NCI-H2029 treated with DMSO at 0.1 percent for 48 hours (cell line): ENCODE measurements around the gene NQO1.
A peak's percentile ranks its signal among the peaks of the same experiment; 100 is the strongest.
"Not testable (repeated sequence)": the region's sequence is repeated elsewhere in the genome, so short reads cannot be mapped to it uniquely, and the experiment has no call there.

Source experiments
- DNase-seq: peaks from one replicate; lab custom pipeline; 2025; lab: John Stamatoyannopoulos, UW

NQO1 gene

DNA sequence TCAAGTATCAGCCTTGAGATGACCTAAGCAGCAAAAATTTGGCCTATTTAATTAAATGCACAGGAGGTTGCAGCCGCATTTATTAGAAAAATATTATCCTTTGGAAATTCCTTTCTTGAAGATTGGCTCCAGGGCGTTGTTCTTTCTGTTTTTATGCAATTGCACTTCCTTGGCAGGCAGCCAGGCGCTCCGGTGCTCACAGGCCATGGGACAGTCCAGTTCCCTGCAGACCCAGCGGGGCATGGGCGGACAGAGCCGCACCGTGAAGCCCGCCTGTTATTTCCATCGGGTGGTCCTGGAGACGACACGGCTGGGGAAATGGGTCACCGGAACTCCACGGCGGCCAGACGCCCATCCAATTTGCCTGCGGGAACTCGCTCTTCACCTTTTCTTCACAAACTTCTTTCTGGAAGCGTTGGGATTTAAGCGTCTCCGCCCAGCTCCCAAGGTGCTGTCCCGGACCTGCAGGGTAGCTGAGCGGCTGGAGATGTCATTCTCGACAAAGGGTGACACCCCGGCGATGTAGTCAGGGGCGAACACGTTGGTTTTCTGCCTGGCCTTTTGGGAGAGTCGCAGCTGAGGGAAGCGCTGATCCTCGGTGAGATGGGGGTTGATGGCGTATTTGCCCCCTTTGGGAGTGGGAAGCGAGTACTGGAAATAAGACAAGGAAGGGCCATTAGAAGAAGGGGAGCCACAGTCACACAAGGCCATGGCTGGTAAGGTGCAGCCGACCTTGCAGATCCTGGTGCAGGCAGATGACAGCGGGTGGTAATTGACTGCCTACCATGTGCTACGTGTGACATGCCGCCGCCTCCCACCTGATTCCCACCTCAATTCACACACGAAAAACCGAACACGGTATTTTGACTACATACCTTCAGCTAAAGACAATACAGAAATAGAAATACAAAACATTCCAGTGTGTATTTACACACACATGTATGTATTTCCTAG lies 15.9 kb upstream of the NQO1 start:
- DNase-seq = no peak

DNA sequence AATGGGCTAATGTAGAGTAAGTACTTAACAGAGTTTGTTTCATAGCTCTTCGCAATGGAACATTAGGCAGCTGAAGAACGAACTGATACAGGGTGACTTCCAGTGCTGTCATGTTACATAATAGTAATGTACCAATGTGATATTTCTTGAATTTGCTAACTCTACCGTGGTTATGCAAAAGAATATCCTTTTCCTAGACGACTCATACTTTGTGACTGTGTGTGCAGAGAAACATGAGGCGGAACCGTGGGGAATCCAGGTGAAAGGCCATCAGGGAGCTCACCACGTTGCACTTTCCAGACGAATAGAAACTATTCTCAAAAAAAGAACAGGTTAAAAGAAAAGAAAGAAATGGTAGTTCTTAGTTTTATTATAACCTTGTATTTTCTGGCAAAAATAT lies 15.2 kb upstream of the NQO1 start:
- no peak for DNase-seq

DNA sequence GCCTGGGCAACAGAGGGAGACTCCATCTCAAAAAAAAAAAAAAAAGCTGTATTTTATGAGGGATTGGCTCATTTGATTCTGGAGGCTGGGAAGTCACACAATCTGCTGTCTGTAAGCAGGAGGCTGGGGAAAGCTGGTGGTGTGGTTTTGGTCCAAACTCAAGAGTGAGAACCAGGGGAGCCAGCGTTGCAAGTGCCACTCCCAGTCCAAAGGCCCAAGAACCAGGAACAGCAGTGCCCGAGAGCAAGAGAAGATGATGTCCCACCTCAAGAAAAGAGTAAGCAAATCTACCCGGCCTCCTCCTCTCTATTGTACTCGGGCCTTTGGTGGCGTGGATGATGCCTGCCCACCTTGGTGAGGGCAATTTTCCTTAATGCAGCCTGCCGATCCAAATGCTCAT lies 5.7 kb upstream of the NQO1 start:
- no peak for DNase-seq

DNA sequence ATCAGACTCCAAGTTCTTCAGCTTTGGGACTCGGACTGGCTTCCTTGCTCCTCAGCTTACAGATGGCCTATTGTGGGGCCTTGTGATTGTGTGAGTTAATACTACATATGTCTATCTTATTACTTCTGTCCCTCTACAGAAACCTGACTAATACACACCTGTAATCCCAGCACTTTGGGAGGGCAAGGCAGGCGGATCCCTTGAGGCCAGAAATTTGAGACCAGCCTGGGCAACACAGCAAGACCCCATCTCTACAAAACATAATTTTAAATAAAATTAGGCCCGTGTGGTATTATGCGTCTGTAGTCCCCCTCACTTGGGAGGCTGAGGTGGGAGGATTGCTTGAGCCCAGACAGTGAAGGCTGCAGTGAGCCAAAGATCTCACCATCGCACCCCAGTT lies 4.9 kb upstream of the NQO1 start:
- DNase-seq = not testable (repeated sequence)

DNA sequence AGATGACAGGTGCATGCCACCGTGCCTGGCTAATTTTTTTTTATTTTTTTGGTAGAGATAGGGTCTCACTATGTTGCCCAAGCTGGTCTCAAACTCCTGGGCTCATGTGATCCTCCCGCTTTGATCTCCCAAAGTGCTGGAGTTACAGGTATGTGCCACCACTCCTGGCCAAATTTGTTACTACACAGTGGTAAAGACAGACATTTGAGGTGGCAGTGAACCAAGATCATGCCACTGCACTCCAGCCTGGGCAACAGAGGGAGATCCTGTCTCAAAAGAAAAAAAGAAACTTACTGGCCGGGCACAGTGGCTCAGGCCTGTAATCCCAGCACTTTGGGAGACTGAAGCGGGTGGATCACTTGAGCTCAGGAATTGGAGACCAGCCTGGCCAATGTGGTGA lies 2.7 kb upstream of the NQO1 start:
- DNase-seq = not testable (repeated sequence)

DNA sequence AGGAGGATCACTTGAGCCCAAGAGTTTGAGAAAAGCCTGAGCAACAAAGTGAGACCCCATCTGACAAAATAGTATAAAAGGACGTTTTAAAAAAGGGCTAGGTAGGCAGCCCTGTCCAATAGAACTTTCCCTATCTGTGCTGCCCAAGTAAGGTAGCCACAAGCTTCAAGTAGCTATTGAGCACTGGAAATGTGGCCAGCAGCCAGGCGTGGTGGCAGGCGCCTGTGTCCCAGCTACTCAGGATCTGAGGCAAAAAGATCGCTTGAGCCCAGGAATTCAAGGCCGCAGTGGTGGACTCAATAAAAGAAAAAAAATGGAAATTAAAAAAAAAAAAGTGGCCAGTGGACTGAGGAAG lies 1.5 kb upstream of the NQO1 start:
- peak; percentile 63 for DNase-seq

DNA sequence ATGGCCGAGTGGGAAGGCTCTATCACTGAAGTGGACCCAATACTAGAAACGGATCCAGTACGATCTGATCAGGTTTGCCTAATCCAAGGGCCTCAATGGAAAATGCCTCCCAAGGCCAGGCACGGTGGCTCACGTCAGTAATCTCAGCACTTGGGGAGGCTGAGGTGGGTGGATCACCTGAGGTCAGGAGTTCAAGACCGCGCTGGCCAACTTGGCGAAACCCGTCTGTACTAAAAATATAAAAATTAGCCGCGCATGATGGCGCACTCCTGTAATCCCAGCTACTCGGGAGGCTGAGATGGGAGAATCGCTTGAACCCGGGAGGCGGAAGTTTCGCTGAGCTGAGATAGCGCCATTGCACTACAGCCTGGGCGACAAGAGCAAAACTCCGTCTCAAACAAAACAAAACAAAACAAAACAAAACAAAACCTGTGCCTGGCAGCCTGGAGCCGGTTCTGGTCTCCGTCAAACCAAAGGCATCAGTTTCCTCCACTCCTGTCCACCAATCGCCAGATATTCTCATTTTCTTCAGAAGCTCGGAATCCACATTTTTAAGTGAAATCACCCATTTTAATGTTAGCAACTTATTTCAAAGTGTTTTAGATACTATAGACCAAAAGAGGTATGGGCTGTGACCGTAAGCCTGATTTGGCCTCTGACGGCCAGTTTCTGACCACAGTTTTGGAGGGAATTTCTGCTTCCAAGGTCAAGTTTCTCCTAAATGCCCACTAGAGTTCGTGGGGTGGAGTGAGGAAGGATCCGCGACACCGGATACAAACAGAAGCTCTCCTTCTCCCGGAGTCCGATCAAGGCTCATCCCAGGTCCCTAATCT lies 664 bp downstream of the NQO1 start:
- no peak for DNase-seq

DNA sequence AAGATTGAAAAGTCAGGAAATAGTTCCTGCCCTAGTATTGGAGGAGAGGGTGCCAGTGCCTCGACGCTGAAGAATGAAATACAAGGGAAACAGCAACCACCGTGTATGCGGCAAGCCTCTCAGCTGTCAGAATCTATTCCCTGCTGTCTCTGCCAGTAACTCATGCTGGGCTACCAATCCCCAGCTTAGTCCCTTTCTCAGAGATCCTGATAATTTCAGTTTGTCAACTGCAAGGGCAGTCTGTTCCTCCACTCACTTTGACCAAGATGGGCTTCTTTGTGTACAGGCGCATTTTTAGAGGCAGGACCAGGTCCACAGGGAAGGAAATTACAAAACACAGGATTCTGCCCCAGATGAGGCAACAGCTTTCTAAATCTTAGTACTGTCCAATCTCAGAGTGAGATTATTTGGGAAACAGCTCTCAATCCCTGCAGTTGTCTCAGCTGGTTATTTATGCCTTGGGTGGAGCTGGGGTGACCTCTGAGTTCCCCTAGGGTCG lies 1.3 kb downstream of the NQO1 start:
- no peak for DNase-seq

DNA sequence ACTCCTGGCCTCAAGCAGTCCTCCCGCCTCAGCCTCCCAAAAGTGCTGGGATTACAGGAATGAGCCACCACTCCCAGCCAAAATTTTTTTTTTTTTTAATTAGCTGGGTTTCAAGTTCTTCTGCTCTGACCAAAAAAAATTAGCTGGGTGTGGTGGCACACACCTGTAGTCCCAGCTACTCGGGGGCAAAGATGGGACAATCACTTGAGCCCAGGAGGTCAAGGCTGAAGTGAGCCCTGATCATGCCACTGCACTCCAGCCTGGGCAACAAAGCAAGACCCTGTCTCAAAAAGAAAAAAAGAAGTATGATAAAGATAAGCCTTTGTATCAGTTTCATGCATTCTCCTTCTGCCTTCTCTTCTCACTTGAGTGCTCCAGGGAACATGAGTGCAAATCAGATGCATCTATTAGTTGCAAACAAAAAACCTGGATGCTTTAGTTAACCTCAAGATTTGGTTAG lies 1.9 kb downstream of the NQO1 start:
- no peak for DNase-seq

DNA sequence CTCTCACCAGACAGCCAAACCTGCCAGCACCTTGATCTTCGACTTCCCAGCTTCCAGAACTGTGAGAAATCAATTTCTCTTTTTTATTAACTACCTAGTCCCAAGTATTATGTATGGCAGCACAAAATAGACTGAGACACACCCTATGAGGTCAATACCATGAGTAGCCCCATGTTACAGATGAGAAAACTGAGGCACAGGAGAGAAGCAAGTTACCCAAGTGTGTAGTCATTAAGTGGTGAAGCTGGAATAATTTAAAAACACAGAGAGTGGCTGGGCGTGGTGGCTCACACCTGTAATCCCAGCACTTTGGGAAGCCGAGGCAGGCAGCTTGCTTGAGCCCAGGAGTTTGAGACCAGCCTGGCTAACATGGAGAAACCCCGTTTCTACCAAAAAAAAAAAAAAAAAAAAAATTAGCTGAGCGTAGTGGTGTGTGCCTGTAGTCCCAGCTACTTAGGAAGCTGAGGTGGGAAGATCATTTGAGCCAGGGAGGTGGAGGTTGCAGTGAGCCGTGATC lies 4.9 kb downstream of the NQO1 start:
- DNase-seq = no peak

DNA sequence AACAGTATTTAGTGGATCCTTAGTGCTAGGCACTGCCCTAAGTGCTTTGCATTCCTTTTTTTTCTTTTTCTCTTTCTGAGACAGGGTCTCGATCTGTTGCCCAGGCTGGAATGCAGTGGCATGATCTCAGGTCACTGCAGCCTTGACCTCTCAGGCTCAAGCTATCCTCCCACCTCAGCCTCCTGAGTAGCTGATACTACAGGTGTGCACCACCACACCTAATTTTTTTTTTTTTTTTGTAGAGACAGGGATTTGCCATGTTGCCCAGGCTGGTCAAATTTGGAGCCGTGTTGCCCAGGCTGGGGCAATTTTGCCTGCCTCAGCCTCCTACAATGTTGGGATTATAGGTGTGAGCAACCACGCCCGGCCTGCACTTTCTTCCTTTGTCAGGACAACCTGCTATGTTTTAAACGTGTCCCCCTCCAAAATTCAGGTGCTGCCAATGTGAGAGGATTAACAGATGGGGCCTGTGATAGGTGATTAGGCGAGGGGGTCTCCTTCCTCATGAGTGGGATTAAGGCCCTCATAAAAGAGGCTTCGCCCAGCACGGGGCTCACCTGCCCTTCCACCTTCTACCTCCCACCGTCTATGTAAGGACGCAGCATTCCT lies 5.4 kb downstream of the NQO1 start:
- DNase-seq = no peak

DNA sequence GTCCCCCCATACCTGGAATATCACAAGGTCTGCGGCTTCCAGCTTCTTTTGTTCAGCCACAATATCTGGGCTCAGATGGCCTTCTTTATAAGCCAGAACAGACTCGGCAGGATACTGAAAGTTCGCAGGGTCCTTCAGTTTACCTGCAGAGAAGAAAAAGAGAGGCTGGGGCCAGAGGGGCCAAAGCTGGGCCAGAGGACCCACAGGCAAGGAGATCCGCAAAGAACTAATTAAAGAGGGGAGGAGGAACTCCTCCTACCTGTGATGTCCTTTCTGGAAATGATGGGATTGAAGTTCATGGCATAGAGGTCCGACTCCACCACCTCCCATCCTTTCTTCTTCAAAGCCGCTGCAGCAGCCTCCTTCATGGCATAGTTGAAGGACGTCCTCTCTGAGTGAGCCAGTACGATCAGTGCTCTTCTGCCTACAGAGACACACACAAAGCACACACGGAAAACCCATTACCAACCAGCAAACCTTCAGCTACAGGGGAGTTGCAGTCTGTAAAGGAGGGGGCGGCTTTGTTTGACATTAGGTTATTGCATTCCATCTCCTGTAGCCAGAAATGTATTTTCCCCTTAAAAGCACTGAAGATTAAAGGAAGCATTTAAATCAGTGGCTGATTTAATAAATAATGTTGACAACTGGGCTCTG lies 8.1 kb downstream of the NQO1 start:
- no peak for DNase-seq

DNA sequence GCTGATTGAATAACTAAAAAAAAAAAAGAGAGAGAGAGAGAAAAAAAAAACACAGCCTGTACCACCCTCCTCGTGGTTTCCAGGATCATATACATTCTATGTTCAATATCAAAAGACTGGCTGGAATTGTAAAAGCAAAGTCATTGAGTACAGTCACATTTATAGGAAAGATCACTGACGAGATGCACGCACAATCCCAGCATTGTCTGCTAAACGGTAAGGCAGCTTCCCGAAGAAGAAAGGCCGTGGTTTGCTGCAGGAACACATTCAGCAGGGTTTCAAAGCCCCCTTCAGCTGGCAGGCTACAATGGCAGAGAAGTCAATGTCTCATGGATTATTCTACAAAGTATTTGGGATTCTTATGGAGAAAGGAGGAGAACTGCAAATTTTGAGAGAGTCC lies 9.3 kb downstream of the NQO1 start:
- DNase-seq = no peak

DNA sequence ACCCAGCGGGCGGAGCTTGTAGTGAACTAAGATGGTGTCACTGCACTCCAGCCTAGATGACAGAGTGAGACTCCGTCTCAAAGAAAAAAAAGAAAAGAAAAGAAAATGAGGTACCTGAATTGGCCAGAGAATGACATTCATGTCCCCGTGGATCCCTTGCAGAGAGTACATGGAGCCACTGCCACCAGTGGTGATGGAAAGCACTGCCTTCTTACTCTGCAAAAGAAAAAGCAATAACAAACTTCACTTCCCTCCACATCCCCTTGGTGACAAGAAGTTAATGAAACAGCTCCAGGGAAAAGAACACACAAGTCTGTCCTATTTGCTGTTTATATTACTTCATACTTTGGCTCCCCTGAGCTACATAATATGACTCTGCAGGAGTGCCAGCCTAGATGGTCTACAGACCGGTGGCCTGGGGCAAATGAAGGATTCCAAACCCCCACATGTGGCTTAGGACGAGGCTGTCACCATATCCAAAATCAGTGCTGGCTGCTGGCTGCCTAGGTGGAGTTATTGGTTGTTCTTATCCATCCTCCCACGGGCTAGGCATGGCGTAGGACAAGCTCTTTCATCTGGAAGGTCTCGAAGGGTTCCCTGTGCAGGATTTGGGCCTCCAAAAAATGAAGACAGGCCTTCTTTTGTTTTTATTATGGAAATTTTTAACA lies 13.3 kb downstream of the NQO1 start:
- DNase-seq = no peak

DNA sequence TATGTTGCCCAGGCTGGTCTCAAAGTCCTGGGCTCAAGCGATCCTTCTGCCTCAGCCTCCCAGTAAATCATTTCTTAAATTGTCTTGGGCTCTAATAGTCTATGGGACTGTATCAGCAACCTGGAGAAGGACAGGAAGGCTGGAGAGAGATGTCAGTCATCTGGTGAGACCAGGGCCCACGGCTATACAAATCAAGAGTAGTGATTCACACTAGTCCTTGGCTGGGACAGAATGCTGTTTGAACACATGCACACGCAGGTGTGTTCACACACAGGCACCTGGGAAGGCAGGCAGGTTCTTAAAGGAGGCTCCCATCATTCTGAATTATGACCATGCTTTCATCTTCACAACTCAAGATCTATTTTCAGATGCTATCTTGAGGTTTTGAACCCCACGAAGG lies 14.1 kb downstream of the NQO1 start:
- DNase-seq = no peak

DNA sequence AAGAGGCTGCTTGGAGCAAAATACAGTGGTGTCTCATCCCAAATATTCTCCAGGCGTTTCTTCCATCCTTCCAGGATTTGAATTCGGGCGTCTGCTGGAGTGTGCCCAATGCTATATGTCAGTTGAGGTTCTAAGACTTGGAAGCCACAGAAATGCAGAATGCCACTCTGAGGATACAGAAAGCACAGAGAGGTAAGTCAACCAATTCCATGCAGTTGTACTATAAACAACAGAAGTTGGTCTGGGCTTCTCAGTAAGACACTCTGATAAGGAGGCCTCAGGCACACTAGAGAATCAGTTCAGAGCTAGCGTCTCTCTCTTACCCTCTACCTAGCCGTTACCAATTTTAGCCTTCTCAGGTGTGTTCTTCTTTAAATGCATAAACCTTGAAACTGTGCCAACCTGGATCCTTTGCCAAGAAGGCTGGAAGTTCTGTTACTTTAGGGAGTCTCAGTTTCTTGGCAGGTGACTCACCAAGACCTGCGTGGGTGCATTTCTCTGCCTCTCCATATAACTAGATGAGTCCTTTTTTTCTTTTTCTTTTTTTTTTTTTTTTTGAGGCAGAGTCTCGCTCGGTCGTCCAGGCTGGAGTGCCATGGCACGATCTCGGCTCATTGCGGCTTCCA lies 15.1 kb downstream of the NQO1 start:
- no peak for DNase-seq

DNA sequence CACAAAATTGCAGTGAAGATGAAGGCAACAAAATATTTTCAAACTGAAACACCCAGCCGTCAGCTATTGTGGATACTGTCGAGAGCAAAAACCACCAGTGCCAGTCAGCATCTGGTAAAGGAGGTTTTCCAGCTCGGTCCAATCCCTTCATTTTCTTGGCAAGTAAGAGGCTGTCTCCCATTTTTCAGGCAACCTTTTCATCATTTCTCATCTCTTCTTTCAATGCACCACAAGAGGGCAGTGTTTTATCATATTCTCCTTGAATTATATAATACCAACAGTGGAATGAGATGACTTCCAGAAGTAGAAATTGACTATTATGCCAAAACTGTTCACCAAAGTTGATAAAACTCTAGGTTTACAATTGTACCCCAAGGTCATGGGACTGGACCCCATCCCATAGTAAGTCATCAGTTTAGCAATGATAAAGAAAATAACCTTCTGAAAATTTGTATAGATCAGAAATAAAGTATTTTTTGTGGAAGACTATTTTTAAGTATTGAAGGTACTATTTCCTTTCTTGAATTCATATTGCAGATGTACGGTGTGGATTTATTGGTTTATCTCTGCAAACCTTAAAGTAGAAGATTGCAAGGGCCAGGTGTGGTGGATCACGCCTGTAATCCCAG lies 16.8 kb downstream of the NQO1 start:
- DNase-seq = peak; percentile 9

DNA sequence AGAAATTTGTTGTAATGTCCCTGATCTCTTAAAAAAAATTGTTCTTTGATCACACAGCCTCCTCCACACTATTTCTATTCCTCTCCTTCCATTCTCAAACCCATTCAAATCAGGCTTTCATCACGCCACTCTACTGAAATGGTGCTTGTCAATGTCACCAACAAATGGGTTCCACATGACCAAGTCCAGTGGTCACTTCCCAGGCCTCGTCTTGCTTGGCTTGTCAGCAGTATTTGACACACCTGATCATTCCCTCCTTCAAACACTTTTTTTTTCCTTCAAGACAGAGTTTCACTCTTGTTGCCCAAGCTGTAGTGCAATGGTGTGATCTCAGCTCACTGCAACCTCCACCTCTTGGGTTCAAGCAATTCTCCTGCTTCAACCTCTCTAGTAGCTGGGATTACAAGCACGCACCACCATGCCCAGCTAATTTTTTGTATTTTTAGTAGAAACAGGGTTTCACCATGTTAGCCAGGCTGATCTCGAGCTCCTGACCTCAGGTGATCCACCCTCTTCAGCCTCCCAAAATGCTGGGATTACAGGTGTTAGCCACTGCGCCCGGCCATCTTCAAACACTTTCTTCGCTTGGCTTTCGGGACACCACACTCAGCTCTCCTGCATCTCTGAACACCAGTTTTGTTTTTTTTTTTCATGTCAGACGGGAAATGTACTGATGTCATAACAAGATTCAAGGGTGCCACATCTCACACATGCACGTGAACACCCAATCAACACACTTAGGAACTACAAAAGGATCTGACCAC lies 18.3 kb downstream of the NQO1 start:
- no peak for DNase-seq

DNA sequence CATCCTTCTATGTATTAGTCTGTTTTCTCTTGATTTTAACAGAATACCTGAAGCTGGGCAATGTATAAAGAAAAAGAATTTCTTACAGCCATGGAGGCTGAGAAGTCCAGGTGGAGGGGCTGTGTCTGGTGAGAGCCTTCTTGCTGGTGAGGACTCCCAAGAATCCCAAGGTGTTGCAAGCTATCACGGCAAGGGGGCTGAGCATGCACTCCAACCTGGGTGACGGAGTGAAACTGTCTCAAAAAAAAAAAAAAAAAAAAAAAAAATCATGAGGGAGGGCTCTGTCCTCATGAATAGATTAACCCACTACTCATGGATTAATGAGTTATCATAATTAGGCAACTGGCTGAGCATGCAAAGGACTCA lies 19.4 kb downstream of the NQO1 start:
- no peak for DNase-seq
